WTC11 (cell line): ENCODE results near the gene LRMDA. TPM values are rescaled to one million over a fixed set of nuclear protein-coding genes. Genes with fewer than 3 reads are reported as not detected.
A peak's percentile ranks its signal among the peaks of the same experiment; 100 is the strongest.

Source experiments
- ATAC-seq: fragments of 200-7000 bp; cut with Tn5 transposase; 2 replicates; pipeline ENCODE4 v1.10.0; 2021; ENCODE audit warnings: mild to moderate bottlenecking, moderate library complexity
- CTCF ChIA-PET: fragments of 300-600 bp; sonication (Branson Sonifier 250); formaldehyde crosslinking; loops from one replicate; lab custom pipeline; 2021; ENCODE audit warnings: antibody characterized with exemption; lab: Charles Lee
- POLR2A ChIA-PET: fragments of 350-600 bp; sonication (Branson Sonifier 250); formaldehyde crosslinking; loops from one replicate; lab custom pipeline; 2021; ENCODE audit warnings: antibody characterized with exemption; lab: Charles Lee
- DNase-seq: peaks from one replicate; pipeline ENCODE4 v3.0.0; 2021; ENCODE audit warnings: low spot score
- H3K27ac Mint-ChIP-seq: 2 replicates; pipeline ENCODE4 v1.8.0; 2021; ENCODE audit warnings: mixed read lengths
- H3K27me3 Mint-ChIP-seq: 2 replicates; pipeline ENCODE4 v1.8.0; 2021; ENCODE audit warnings: low read depth, mild to moderate bottlenecking, moderate library complexity, mixed read lengths
- H3K36me3 Mint-ChIP-seq: 2 replicates; pipeline ENCODE4 v1.8.0; 2021; ENCODE audit warnings: mixed read lengths
- H3K4me1 Mint-ChIP-seq: 2 replicates; pipeline ENCODE4 v1.8.0; 2022; ENCODE audit warnings: mixed read lengths
- H3K4me3 Mint-ChIP-seq: 2 replicates; pipeline ENCODE4 v1.8.0; 2021; ENCODE audit warnings: mild to moderate bottlenecking, moderate library complexity, mixed read lengths
- H3K9me3 Mint-ChIP-seq: 2 replicates; pipeline ENCODE4 v1.8.0; 2021; ENCODE audit warnings: mixed read lengths
- ATF1 ChIP-seq: sonication (generic); formaldehyde crosslinking; IDR thresholded peaks from 2 replicates; pipeline ENCODE4 v1.8.1; 2023; ENCODE audit warnings: mild to moderate bottlenecking, moderate library complexity, missing genetic modification reagents
- CREM ChIP-seq: sonication (generic); formaldehyde crosslinking; IDR thresholded peaks from 2 replicates; pipeline ENCODE4 v1.8.1; 2022; ENCODE audit warnings: mild to moderate bottlenecking, missing genetic modification reagents, moderate library complexity
- HMGA2 ChIP-seq: fragments of 250-450 bp; sonication (Bioruptor Pico); IDR thresholded peaks from 2 replicates; pipeline ENCODE4 v1.4.0; 2021; ENCODE audit warnings: mild to moderate bottlenecking, moderate library complexity
- NR1H2 ChIP-seq: sonication (generic); formaldehyde crosslinking; IDR thresholded peaks from 2 replicates; pipeline ENCODE4 v1.9.0; 2021; ENCODE audit warnings: mild to moderate bottlenecking, moderate library complexity, missing genetic modification reagents
- ZNF232 ChIP-seq: sonication (generic); formaldehyde crosslinking; IDR thresholded peaks from 2 replicates; pipeline ENCODE4 v1.8.0; 2022; ENCODE audit warnings: mild to moderate bottlenecking, missing genetic modification reagents
- ZNF263 ChIP-seq: sonication (generic); formaldehyde crosslinking; IDR thresholded peaks from 2 replicates; pipeline ENCODE4 v1.8.1; 2022; ENCODE audit warnings: low read depth, mild to moderate bottlenecking, moderate library complexity, missing genetic modification reagents
- ZNF317 ChIP-seq: sonication (generic); formaldehyde crosslinking; IDR thresholded peaks from 2 replicates; pipeline ENCODE4 v1.8.1; 2023; ENCODE audit warnings: low read depth, mild to moderate bottlenecking, moderate library complexity, missing genetic modification reagents, borderline replicate concordance
- ZNF423 ChIP-seq: fragments of 250-450 bp; sonication (Bioruptor Pico); IDR thresholded peaks from 2 replicates; pipeline ENCODE4 v2.1.2; 2022; ENCODE audit warnings: mild to moderate bottlenecking, moderate library complexity
- total RNA-seq: library from RNA; stranded (reverse); gene quantifications from 3 replicates; pipeline ENCODE4 v1.2.3, GENCODE V29; 2021
- TF ChIP-seq, protein P1 (sequence below): fragments of 250-450 bp; sonication (Bioruptor Pico); IDR thresholded peaks from 2 replicates; pipeline ENCODE4 v1.9.0; 2021; ENCODE audit warnings: mild to moderate bottlenecking, borderline replicate concordance
- TF ChIP-seq, protein P2 (sequence below): sonication (generic); formaldehyde crosslinking; IDR thresholded peaks from 2 replicates; pipeline ENCODE4 v1.8.0; 2022; ENCODE audit warnings: mild to moderate bottlenecking, missing genetic modification reagents
- TF ChIP-seq, protein P3 (sequence below): sonication (generic); formaldehyde crosslinking; IDR thresholded peaks from 2 replicates; pipeline ENCODE4 v1.8.1; 2023; ENCODE audit warnings: mild to moderate bottlenecking, missing genetic modification reagents
- TF ChIP-seq, protein P4 (sequence below): fragments of 250-450 bp; sonication (Bioruptor Pico); IDR thresholded peaks from 2 replicates; pipeline ENCODE4 v2.1.2; 2022; ENCODE audit warnings: mild to moderate bottlenecking, moderate library complexity
- TF ChIP-seq, protein P5 (sequence below): sonication (generic); formaldehyde crosslinking; IDR thresholded peaks from 2 replicates; pipeline ENCODE4 v1.8.1; 2023; ENCODE audit warnings: mild to moderate bottlenecking, missing genetic modification reagents, moderate library complexity

The LRMDA gene
- total RNA-seq, 1 experiment from 2014 or later, result 0.92 TPM

DNA sequence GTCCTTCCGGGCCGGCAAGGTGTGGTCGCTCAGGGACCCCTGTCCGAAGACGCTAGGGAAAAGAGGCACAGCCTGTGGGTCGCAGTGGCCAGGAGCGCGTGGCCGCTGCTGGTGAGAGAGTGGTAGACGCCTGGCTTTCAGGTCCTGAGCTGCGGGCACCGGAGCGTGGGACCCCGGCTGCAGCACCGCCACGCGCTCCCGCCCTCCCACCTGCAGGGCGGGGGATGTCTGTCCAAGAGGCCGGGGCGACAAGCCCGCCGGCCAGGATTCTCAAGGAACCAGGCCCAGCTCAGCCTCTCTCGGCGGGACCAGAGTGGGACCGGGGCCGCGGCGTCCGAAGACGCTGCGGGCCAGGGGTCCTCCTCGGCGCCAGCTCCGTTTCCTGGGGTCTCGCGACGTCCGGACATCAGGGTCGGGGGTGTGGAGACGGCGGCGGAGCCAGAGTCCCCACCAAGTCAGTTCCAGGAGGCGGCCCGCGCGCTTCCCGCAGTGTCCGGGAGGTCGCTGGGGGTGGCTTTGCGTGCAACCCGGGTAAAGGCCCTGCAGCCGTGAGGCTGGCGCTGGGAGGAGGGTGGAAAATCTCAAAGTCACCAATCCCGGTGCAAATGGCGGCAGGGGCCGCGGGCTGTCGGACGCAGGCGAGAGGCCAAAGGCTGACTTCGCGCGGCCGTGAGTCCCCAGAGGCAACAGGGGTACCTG is 35.3 kb upstream of the LRMDA start:
- CTCF ChIA-PET, result interaction anchor here (0.6 to 2.5 kb wide), 38 partner anchors 9 to 907 kb away, joined by 3 to 17 read pairs (median 4); partner anchors contain the start of gene COMTD1
- no peak for ATAC-seq
- no peaks in the 10 kb centered on the region for H3K36me3 Mint-ChIP-seq
- peaks cover 100% of the 10 kb centered on the region for H3K27me3 Mint-ChIP-seq
- POLR2A ChIA-PET, result interaction anchor here (0.5 to 0.6 kb wide), 2 partner anchors 158 to 639 kb away, joined by 3 to 5 read pairs; no protein-coding TSS in a partner anchor
- H3K9me3 Mint-ChIP-seq, result no peaks in the 10 kb centered on the region
- DNase-seq, result peak; percentile 38
- no peak for TF ChIP-seq HMGA2
- no peak for TF ChIP-seq CREM
- TF ChIP-seq ATF1 (CRISPR knock-in tag), result no peak
- TF ChIP-seq, protein P1, sequence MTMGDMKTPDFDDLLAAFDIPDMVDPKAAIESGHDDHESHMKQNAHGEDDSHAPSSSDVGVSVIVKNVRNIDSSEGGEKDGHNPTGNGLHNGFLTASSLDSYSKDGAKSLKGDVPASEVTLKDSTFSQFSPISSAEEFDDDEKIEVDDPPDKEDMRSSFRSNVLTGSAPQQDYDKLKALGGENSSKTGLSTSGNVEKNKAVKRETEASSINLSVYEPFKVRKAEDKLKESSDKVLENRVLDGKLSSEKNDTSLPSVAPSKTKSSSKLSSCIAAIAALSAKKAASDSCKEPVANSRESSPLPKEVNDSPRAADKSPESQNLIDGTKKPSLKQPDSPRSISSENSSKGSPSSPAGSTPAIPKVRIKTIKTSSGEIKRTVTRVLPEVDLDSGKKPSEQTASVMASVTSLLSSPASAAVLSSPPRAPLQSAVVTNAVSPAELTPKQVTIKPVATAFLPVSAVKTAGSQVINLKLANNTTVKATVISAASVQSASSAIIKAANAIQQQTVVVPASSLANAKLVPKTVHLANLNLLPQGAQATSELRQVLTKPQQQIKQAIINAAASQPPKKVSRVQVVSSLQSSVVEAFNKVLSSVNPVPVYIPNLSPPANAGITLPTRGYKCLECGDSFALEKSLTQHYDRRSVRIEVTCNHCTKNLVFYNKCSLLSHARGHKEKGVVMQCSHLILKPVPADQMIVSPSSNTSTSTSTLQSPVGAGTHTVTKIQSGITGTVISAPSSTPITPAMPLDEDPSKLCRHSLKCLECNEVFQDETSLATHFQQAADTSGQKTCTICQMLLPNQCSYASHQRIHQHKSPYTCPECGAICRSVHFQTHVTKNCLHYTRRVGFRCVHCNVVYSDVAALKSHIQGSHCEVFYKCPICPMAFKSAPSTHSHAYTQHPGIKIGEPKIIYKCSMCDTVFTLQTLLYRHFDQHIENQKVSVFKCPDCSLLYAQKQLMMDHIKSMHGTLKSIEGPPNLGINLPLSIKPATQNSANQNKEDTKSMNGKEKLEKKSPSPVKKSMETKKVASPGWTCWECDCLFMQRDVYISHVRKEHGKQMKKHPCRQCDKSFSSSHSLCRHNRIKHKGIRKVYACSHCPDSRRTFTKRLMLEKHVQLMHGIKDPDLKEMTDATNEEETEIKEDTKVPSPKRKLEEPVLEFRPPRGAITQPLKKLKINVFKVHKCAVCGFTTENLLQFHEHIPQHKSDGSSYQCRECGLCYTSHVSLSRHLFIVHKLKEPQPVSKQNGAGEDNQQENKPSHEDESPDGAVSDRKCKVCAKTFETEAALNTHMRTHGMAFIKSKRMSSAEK (CRISPR knock-in tag), result no peak
- no peak for TF ChIP-seq NR1H2 (CRISPR knock-in tag)
- TF ChIP-seq, all 79 proteins: peak for 0
- no peak overlapping the region for H3K27ac Mint-ChIP-seq
- H3K4me3 Mint-ChIP-seq, result peak overlapping the region; percentile 65
- H3K4me1 Mint-ChIP-seq, result peaks cover 26% of the 10 kb centered on the region

DNA sequence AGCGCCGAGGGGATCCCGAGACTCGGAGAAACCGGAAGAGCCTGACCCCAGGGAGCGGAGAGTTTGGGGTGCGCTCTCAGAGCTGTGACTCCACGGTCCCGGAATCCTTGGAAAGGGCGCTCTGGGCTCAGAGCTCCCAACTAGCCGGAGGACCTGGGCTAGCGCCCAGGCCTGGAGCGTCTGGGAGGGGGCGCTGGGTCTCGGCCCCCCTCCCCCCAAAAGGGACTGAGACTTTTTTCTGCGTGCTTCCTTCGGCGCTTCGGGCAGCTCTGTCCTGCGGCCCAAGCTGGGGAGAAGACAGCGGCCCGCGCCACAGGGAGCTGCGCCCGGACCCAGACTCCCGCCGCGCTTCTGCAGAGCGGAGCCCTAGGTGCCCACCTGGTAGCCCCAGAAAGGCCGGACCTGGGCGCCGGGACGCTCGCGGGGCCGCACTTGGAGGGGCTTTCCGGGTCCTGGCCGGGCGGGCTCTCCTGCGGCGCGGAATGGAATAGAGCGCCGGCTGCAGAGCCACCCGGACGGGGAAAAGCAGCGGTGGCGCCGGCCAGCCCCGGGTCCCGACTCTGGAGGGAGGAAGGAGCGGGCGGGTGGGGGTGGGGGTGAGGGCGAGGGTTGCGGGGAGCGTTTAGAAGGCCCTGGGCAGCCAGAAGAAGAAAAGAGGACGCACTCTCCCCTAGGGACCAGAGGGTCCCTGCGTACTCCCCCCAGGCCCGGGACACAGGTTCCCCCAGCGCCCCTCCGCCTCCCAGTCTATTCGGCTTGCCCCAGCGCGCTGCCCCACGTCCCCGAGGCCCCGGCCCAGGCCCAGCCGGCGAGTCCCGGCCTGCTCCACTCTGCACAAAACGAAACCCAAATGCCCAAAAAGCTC is 34.6 kb upstream of the LRMDA start:
- POLR2A ChIA-PET, result interaction anchor here (0.5 kb wide), 1 partner anchor 638 kb away, joined by 5 read pairs; no protein-coding TSS in a partner anchor
- peak; percentile 58 for TF ChIP-seq ZNF423 (CRISPR knock-in tag)
- TF ChIP-seq, protein P2, sequence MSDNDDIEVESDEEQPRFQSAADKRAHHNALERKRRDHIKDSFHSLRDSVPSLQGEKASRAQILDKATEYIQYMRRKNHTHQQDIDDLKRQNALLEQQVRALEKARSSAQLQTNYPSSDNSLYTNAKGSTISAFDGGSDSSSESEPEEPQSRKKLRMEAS, result no peak
- TF ChIP-seq, protein P3, sequence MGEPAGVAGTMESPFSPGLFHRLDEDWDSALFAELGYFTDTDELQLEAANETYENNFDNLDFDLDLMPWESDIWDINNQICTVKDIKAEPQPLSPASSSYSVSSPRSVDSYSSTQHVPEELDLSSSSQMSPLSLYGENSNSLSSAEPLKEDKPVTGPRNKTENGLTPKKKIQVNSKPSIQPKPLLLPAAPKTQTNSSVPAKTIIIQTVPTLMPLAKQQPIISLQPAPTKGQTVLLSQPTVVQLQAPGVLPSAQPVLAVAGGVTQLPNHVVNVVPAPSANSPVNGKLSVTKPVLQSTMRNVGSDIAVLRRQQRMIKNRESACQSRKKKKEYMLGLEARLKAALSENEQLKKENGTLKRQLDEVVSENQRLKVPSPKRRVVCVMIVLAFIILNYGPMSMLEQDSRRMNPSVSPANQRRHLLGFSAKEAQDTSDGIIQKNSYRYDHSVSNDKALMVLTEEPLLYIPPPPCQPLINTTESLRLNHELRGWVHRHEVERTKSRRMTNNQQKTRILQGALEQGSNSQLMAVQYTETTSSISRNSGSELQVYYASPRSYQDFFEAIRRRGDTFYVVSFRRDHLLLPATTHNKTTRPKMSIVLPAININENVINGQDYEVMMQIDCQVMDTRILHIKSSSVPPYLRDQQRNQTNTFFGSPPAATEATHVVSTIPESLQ (CRISPR knock-in tag), result no peak
- TF ChIP-seq ZNF317 (CRISPR knock-in tag), result no peak
- TF ChIP-seq ZNF263 (CRISPR knock-in tag), result no peak
- CTCF ChIA-PET, result interaction anchor here (0.6 to 2.5 kb wide), 7 partner anchors 11 to 405 kb away, joined by 3 to 17 read pairs (median 4); no protein-coding TSS in a partner anchor
- no peaks in the 10 kb centered on the region for H3K36me3 Mint-ChIP-seq
- DNase-seq (peak; percentile 47), ATAC-seq (peak; percentile 1; the same call in 1 of the 2 replicates)
- peaks cover 26% of the 10 kb centered on the region for H3K4me1 Mint-ChIP-seq
- peaks cover 97% of the 10 kb centered on the region for H3K27me3 Mint-ChIP-seq
- H3K27ac Mint-ChIP-seq, result no peak overlapping the region
- H3K9me3 Mint-ChIP-seq, result no peaks in the 10 kb centered on the region
- H3K4me3 Mint-ChIP-seq, result peak overlapping the region; percentile 65

DNA sequence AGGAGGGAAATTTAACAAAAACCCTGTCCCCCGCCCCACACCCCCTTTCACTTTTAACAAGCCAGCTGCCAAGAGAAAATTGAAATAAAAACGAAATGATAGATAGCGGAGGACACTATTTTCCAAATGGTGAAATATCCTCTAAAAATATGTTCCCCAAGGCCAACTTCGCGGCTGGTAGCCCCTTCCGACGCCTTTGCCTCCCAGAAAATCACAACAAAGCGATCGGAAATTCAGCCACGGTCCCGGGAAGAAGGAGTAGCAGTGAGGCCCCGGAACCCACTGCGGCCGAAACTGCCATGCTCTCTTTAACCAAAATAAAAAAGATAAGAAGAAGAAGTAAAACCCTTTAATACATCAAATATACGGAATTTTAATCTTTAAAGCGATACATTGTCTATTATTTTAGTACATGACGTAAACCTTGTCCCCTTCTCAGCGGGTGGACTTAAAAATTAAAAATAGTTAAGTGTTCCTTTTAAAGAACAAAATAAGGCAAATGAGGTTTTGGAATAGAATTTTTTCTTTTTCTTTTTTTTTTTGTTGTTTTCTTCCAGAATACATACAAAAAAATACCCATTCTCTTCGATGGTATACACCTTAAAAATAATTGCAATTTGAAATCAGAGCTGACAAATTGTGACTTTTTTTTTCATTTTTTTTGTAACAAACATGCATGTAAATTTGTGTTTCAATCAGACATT is 33.8 kb upstream of the LRMDA start:
- Mint-ChIP-seq H3K4me3 (peak overlapping the region; percentile 59), H3K27ac (no peak overlapping the region), H3K9me3 (no peaks in the 10 kb centered on the region), H3K36me3 (no peaks in the 10 kb centered on the region), H3K27me3 (peaks cover 97% of the 10 kb centered on the region), H3K4me1 (peaks cover 28% of the 10 kb centered on the region)
- ATAC-seq (no peak), DNase-seq (no peak)
- TF ChIP-seq ZNF232 (CRISPR knock-in tag), result no peak
- TF ChIP-seq, protein P4, sequence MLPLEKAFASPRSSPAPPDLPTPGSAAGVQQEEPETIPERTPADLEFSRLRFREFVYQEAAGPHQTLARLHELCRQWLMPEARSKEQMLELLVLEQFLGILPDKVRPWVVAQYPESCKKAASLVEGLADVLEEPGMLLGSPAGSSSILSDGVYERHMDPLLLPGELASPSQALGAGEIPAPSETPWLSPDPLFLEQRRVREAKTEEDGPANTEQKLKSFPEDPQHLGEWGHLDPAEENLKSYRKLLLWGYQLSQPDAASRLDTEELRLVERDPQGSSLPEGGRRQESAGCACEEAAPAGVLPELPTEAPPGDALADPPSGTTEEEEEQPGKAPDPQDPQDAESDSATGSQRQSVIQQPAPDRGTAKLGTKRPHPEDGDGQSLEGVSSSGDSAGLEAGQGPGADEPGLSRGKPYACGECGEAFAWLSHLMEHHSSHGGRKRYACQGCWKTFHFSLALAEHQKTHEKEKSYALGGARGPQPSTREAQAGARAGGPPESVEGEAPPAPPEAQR, result no peak
- TF ChIP-seq, protein P5, sequence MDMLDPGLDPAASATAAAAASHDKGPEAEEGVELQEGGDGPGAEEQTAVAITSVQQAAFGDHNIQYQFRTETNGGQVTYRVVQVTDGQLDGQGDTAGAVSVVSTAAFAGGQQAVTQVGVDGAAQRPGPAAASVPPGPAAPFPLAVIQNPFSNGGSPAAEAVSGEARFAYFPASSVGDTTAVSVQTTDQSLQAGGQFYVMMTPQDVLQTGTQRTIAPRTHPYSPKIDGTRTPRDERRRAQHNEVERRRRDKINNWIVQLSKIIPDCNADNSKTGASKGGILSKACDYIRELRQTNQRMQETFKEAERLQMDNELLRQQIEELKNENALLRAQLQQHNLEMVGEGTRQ (CRISPR knock-in tag), result no peak
- ChIA-PET POLR2A (no interaction called here), CTCF (interaction anchor here (0.7 to 2.7 kb wide), 3 partner anchors 33 to 254 kb away, joined by 4 to 17 read pairs (median 9); partner anchors contain the start of gene COMTD1)
